Gastrocnemius medialis (tissue), 4 donors: ENCODE measurements around the gene PRKCZ. TPM values are rescaled to one million over a fixed set of nuclear protein-coding genes. Genes with fewer than 3 reads are reported as not detected.
A peak's percentile ranks its signal among the peaks of the same experiment; 100 is the strongest.

Source experiments
- ATAC-seq, 2 donors: fragments of 150-250 bp; one replicate each; pipeline ENCODE4 v1.9.1; 2016
- DNase-seq, 2 donors: peaks; one replicate each; pipeline ENCODE4 v3.0.0-alpha.2; 2019
- H3K27ac ChIP-seq, 4 donors: fragments of 200-600 bp; sonication (generic); 1 replicate in 1 of 4; 2 replicates in 3 of 4; pipeline ENCODE4 v1.5.1; 2016 to 2018; ENCODE audit warnings: mild to moderate bottlenecking in 2 of 4, moderate library complexity in 1 of 4
- H3K27me3 ChIP-seq, 3 donors: fragments of 200-600 bp; sonication (generic) in 2 of 3; 1 replicate in 1 of 3; 2 replicates in 2 of 3; pipeline versions ENCODE4 v1.5.1 to v1.6.0; 2016 to 2019; ENCODE audit warnings: mild to moderate bottlenecking in 1 of 3, moderate library complexity in 1 of 3
- H3K36me3 ChIP-seq, 2 donors: fragments of 200-600 bp; sonication (generic) in 1 of 2; one replicate each; pipeline ENCODE4 v1.5.1; 2017 to 2018
- H3K4me1 ChIP-seq, 2 donors: fragments of 200-600 bp; sonication (generic) in 1 of 2; one replicate each; pipeline ENCODE4 v1.5.1; 2016 to 2017; ENCODE audit warnings: mild to moderate bottlenecking in 2 of 2
- H3K4me3 ChIP-seq, 4 donors: fragments of 200-600 bp; sonication (generic) in 3 of 4; 1 replicate in 1 of 4; 2 replicates in 3 of 4; pipeline ENCODE4 v1.5.1; 2016 to 2019; ENCODE audit warnings: mild to moderate bottlenecking in 2 of 4
- H3K9me3 ChIP-seq, 3 donors: fragments of 200-600 bp; sonication (generic) in 2 of 3; 1 replicate in 1 of 3; 2 replicates in 2 of 3; pipeline ENCODE4 v1.5.1; 2016 to 2019
- CTCF ChIP-seq, 5 experiments: fragments of 450-650 bp in 3 of 5; fragments of 200-600 bp in 2 of 5; sonication (generic) in 2 of 5; IDR thresholded peaks in 4 of 5; conservative IDR thresholded peaks in 1 of 5; 1 replicate in 4 of 5; 2 replicates in 1 of 5; pipeline ENCODE4 v1.5.1; 2016 to 2019; ENCODE audit warnings: antibody characterized with exemption in 5 of 5, mild to moderate bottlenecking in 3 of 5, moderate library complexity in 3 of 5
- POLR2A ChIP-seq, 2 donors: fragments of 450-650 bp; IDR thresholded peaks; one replicate each; pipeline ENCODE4 v1.6.1; 2017; ENCODE audit warnings: antibody characterized with exemption in 2 of 2, mild to moderate bottlenecking in 2 of 2, moderate library complexity in 2 of 2
- in situ Hi-C, 4 donors: fragments of 200-750 bp; cut with MboI; loops; one replicate each; pipeline versions ENCODE4 v1.15.0 to v1.8.0; 2017; ENCODE audit warnings: low sequenced_read_pairs in 4 of 4
- intact Hi-C: fragments of 100-400 bp; cut with DNase I; formaldehyde crosslinking; loops from one replicate; pipeline ENCODE4 v1.15.1; 2023; ENCODE audit warnings: low total_unique reads
- total RNA-seq, 4 donors: library from RNA; depleted of rRNA; stranded (reverse); fragments of >200 nt; gene quantifications; one replicate each; pipeline versions ENCODE4 v1.1.0 to v1.2.3, GENCODE V29; 2016

PRKCZ gene
- total RNA-seq, 4 donors from 2014 or later: 0.16 to 0.87 TPM; not detected in 2

DNA sequence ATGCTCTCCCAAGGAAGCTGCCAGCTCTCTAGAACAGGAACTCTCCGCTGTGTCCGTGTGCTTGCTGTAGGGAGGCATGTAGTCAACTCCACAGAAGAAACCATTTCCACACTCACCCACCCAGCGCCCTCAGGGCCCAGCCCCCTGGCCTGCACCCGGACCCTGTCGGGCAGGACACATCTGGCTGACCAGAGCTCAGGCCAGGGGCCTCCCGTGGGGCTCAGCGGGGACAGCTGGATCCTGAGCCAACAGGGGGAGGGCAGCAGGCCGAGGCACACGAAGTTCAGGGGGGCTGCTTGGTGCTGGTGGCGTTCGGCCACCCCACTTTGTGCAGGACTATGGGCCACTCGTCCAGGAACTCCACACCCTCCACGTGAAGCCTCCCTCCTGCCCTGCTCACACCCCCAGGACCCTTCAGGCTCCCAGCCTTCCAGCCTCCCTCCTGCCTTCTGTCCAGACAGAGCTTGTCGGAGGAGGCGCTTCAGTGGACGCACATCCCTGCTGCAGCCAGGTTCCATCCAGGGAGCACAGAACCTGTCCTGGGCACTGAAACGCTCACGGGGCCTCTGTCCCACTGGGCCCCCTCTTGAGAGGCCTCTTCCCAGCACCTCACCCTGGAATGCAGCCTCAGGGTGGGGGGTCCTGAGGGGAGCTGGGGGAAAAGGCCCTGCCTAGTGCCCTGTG, 159.3 kb downstream of the PRKCZ start:
- no peak for DNase-seq
- Histone ChIP-seq H3K4me1 (peaks cover 22 to 50% of the 10 kb centered on the region in 2 donors), H3K36me3 (no peaks in the 10 kb centered on the region), H3K27ac (peak overlapping the region; percentile 16 to 73 (median 36)), H3K4me3 (no peak overlapping the region), H3K27me3 (no peaks in the 10 kb centered on the region), H3K9me3 (no peaks in the 10 kb centered on the region)
- TF ChIP-seq CTCF (IDR thresholded peaks at IDR 0.05 in 4 of 5, conservative IDR thresholded peaks at IDR 0.05 in 1 of 5) (no peak), POLR2A (IDR thresholded peaks at IDR 0.05) (no peak)
- intact Hi-C loops (loop anchor here (5.0 kb wide), 1 partner anchor 103 kb away; no protein-coding TSS in a partner anchor), in situ Hi-C loops (loop anchor here in 2 of 4 donors (25.0 kb wide), 2 partner anchors 103 to 328 kb away; partner anchors contain the start of genes HES5 (in 1 of the 2) and PANK4 (in 1 of the 2))
- no peak for ATAC-seq

DNA sequence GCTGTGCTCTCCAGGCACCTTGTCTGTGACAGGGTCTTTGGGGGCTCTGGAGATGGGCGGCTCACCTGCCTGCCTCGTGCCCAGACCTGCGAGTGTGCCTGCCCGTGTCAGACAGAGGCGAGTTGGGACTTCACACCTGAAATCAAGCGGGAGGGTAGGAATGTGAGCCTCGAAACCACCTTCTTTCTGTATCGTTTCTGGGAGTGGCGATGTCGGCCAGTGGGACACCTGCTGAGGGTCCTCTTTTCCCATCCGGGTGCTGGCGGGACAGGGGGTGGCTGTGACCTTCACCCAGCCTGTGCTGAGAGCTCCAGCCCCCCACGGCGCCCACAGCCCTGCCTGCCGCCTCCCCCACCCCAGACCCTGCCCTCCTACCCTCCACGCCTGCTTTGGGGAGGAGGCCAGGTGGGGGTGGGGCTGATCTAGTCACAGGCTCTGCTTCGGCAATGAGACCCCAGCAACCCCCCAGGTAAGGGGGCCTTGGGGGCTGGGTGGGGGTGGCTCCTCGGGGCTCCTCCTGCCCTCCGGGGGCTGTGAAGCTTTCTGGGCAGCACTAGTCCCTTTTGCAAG, 160.0 kb downstream of the PRKCZ start:
- ATAC-seq (no peak), DNase-seq (no peak)
- Histone ChIP-seq H3K4me1 (peaks cover 26 to 56% of the 10 kb centered on the region in 2 donors), H3K27ac (peak overlapping the region in 2 of 4 donors; percentile 16 to 39), H3K27me3 (no peaks in the 10 kb centered on the region), H3K9me3 (no peaks in the 10 kb centered on the region), H3K4me3 (no peak overlapping the region), H3K36me3 (no peaks in the 10 kb centered on the region)
- intact Hi-C loops (loop anchor here (5.0 kb wide), 1 partner anchor 102 kb away; no protein-coding TSS in a partner anchor), in situ Hi-C loops (loop anchor here in 2 of 4 donors (25.0 kb wide), 2 partner anchors 102 to 327 kb away; partner anchors contain the start of genes HES5 (in 1 of the 2) and PANK4 (in 1 of the 2))
- TF ChIP-seq POLR2A (IDR thresholded peaks at IDR 0.05) (no peak), CTCF (IDR thresholded peaks at IDR 0.05 in 4 of 5, conservative IDR thresholded peaks at IDR 0.05 in 1 of 5) (no peak)

GRCh38 chr1:2210786-2211185, 160.6 kb downstream of the PRKCZ start:
- no peaks in the 10 kb centered on the region for H3K27me3 ChIP-seq
- no peak overlapping the region for H3K27ac ChIP-seq
- TF ChIP-seq POLR2A (IDR thresholded peaks at IDR 0.05): no peak
- no peak for TF ChIP-seq CTCF (IDR thresholded peaks at IDR 0.05 in 4 of 5, conservative IDR thresholded peaks at IDR 0.05 in 1 of 5)
- H3K9me3 ChIP-seq: no peaks in the 10 kb centered on the region
- H3K4me3 ChIP-seq: no peak overlapping the region
- DNase-seq: no peak
- peaks cover 21 to 51% of the 10 kb centered on the region in 2 donors for H3K4me1 ChIP-seq
- no peak for ATAC-seq
- H3K36me3 ChIP-seq: no peaks in the 10 kb centered on the region
- intact Hi-C loops: loop anchor here (5.0 kb wide), 1 partner anchor 102 kb away; no protein-coding TSS in a partner anchor
- in situ Hi-C loops: loop anchor here in 2 of 4 donors (25.0 kb wide), 2 partner anchors 102 to 327 kb away; partner anchors contain the start of genes HES5 (in 1 of the 2) and PANK4 (in 1 of the 2)

GRCh38 chr1:2212274-2212531, 162.0 kb downstream of the PRKCZ start:
- Histone ChIP-seq H3K4me1 (peaks cover 19 to 46% of the 10 kb centered on the region in 2 donors), H3K27ac (peak overlapping the region; percentile 67 to 91 (median 86)), H3K9me3 (no peaks in the 10 kb centered on the region), H3K27me3 (no peaks in the 10 kb centered on the region), H3K36me3 (no peaks in the 10 kb centered on the region), H3K4me3 (peak overlapping the region; percentile 16 to 45 (median 36))
- ATAC-seq (peak in 1 of 2 donors; percentile 1), DNase-seq (no peak)
- in situ Hi-C loops: loop anchor here in 2 of 4 donors (25.0 kb wide), 2 partner anchors 100 to 325 kb away; partner anchors contain the start of genes HES5 (in 1 of the 2) and PANK4 (in 1 of the 2)
- TF ChIP-seq POLR2A (IDR thresholded peaks at IDR 0.05) (no peak), CTCF (IDR thresholded peaks at IDR 0.05 in 4 of 5, conservative IDR thresholded peaks at IDR 0.05 in 1 of 5) (no peak)
- intact Hi-C loops: loop anchor here (5.0 kb wide), 1 partner anchor 100 kb away; no protein-coding TSS in a partner anchor
